DND-41 (cell line): ENCODE results near the gene NOXRED1.

ENCODE experiments used
- EZH2 ChIP-seq: IDR thresholded peaks from 3 replicates; pipeline ENCODE4 v1.6.1; 2012; ENCODE audit warnings: borderline replicate concordance, low read depth, mild to moderate bottlenecking, moderate library complexity, low read length, inconsistent platforms; ENCODE audit not compliant: severe bottlenecking
- TF ChIP-seq, protein P1 (sequence below): IDR thresholded peaks from 2 replicates; pipeline ENCODE4 v1.5.1; 2012; ENCODE audit warnings: borderline replicate concordance, low read length, moderate library complexity, mild to moderate bottlenecking; ENCODE audit not compliant: poor library complexity, severe bottlenecking; ENCODE audit errors: extremely low read depth

DNA sequence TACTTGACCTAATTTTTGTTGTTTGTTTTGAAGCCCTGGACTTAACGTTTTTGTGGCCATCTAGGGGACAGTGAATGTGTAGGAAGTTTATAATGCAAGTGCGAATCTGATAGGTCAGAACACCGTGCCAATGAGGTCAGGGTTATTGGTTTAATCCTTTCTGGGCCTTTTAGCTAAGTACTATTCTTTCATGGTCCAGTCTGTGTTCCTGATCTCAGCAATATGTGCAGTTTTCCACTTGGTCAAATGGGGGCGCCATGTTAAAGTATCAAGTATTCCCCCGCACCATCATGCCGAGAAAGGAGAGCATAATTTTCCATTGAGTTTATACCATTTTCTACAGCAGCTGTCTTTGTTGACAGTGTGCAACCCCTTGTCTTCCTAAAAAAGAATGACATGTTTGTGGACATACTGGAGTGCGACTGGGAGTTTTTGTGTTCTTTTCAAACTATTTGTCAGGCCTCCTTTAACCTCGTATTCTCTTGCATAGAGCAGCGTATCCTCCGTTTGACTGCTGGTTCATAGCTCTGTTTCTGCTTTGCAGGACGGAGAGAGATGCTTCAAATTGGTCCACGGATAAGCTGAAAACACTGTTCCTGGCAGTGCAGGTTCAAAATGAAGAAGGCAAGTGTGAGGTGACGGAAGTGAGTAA lies 35.9 kb upstream of the NOXRED1 start:
- TF ChIP-seq, protein P1, sequence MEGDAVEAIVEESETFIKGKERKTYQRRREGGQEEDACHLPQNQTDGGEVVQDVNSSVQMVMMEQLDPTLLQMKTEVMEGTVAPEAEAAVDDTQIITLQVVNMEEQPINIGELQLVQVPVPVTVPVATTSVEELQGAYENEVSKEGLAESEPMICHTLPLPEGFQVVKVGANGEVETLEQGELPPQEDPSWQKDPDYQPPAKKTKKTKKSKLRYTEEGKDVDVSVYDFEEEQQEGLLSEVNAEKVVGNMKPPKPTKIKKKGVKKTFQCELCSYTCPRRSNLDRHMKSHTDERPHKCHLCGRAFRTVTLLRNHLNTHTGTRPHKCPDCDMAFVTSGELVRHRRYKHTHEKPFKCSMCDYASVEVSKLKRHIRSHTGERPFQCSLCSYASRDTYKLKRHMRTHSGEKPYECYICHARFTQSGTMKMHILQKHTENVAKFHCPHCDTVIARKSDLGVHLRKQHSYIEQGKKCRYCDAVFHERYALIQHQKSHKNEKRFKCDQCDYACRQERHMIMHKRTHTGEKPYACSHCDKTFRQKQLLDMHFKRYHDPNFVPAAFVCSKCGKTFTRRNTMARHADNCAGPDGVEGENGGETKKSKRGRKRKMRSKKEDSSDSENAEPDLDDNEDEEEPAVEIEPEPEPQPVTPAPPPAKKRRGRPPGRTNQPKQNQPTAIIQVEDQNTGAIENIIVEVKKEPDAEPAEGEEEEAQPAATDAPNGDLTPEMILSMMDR: peak; percentile 67
- TF ChIP-seq EZH2: no peak
